A673 (cell line): ENCODE data around the gene TNFRSF18.

Source experiments
- CTCF ChIP-seq: fragments of 300-800, 200-600 bp; sonication (generic); conservative IDR thresholded peaks from 2 replicates; pipeline ENCODE4 v1.5.1; 2017; ENCODE audit warnings: low read depth, mild to moderate bottlenecking, antibody characterized with exemption, low read length, moderate library complexity, mixed read lengths
- EZH2 ChIP-seq: fragments of 200-600 bp; sonication (generic); IDR thresholded peaks from 2 replicates; pipeline ENCODE4 v1.6.1; 2017; ENCODE audit warnings: borderline replicate concordance, low read depth, mild to moderate bottlenecking, mixed read lengths, antibody characterized with exemption, low read length; ENCODE audit not compliant: poor library complexity, severe bottlenecking

GRCh38 chr1:1237874-1238701 lies 31.7 kb upstream of the TNFRSF18 start:
- TF ChIP-seq CTCF, result no peak
- TF ChIP-seq EZH2, result no peak
